Endothelial cell of umbilical vein (primary cell): Measurements from ENCODE around the gene GRK5. TPM values are rescaled to one million over a fixed set of nuclear protein-coding genes. Genes with fewer than 3 reads are reported as not detected.

Source experiments
- BruUV-seq: library from RNA; stranded (reverse); fragments of 400-500 nt; replicated peaks from 2 replicates; lab custom pipeline; 2021; lab: Mats Ljungman, UMichigan
- CTCF ChIA-PET: fragments of 300-600, 350-600 bp; sonication (Branson Sonifier 250); formaldehyde crosslinking; loops from one replicate; lab custom pipeline; 2021; ENCODE audit warnings: antibody characterized with exemption, inconsistent platforms; lab: Charles Lee
- POLR2A ChIA-PET: fragments of 300-600, 350-600 bp; sonication (Branson Sonifier 250); formaldehyde crosslinking; loops from one replicate; lab custom pipeline; 2021; ENCODE audit warnings: antibody characterized with exemption, inconsistent platforms; lab: Charles Lee
- DNase-seq: peaks from one replicate; pipeline ENCODE4 v3.0.0-alpha.2; 2011; ENCODE audit warnings: low read depth, low spot score
- FAIRE-seq: peaks from 2 replicates; lab custom pipeline; 2011; peaks lifted over from hg19 to GRCh38; lab: Jason Lieb, UNC
- H2AFZ ChIP-seq: 2 replicates; pipeline ENCODE4 v1.6.0; 2012; ENCODE audit warnings: low read depth, low read length, control low read depth, inconsistent platforms
- H3K27ac ChIP-seq: 2 replicates; pipeline ENCODE4 v1.5.1; 2011; ENCODE audit warnings: low read depth, mild to moderate bottlenecking, control low read depth, low read length, moderate library complexity; ENCODE audit not compliant: insufficient read depth
- H3K27me3 ChIP-seq, 2 experiments: 2 replicates each; pipeline versions ENCODE4 v1.6.0 to v1.6.1; 2011; ENCODE audit warnings: low read length in 2 of 2, mixed read lengths in 1 of 2; ENCODE audit not compliant: control insufficient read depth in 2 of 2, insufficient read depth in 2 of 2
- H3K36me3 ChIP-seq, 2 experiments: 2 replicates in 1 of 2; 3 replicates in 1 of 2; pipeline ENCODE4 v1.5.1; 2011; ENCODE audit warnings: low read length in 2 of 2, mild to moderate bottlenecking in 1 of 2, moderate library complexity in 1 of 2; ENCODE audit not compliant: control insufficient read depth in 2 of 2, insufficient read depth in 2 of 2; ENCODE audit errors: extremely low read depth in 1 of 2
- H3K4me1 ChIP-seq: 3 replicates; pipeline ENCODE4 v1.5.1; 2011; ENCODE audit warnings: mild to moderate bottlenecking, low read length; ENCODE audit not compliant: control insufficient read depth, insufficient read depth; ENCODE audit errors: extremely low read depth
- H3K4me2 ChIP-seq: 2 replicates; pipeline ENCODE4 v1.6.1; 2011; ENCODE audit warnings: low read length, control low read depth, mixed read lengths; ENCODE audit not compliant: insufficient read depth
- H3K4me3 ChIP-seq, 3 experiments: fragments of 200-600 bp in 1 of 3; sonication (generic), shearing (Covaris generic) in 1 of 3; replicated peaks in 1 of 3; 2 replicates each; pipeline ENCODE4 v1.5.1; 2011 to 2016; ENCODE audit warnings: control low read depth in 3 of 3, low read length in 3 of 3, mild to moderate bottlenecking in 2 of 3, inconsistent platforms in 1 of 3, low read depth in 1 of 3, moderate library complexity in 1 of 3; ENCODE audit not compliant: insufficient read depth in 1 of 3
- H3K79me2 ChIP-seq: 2 replicates; pipeline ENCODE4 v1.6.0; 2012; ENCODE audit warnings: low read length, inconsistent platforms; ENCODE audit not compliant: control insufficient read depth, insufficient read depth
- H3K9ac ChIP-seq: replicated peaks from 2 replicates; pipeline ENCODE3; 2011; ENCODE audit warnings: low read length, control low read depth; ENCODE audit not compliant: insufficient read depth; ENCODE audit errors: extremely low read depth
- H3K9me1 ChIP-seq: replicated peaks from 3 replicates; pipeline ENCODE4 v1.6.0; 2011; ENCODE audit warnings: mild to moderate bottlenecking, low read length; ENCODE audit not compliant: control insufficient read depth, insufficient read depth; ENCODE audit errors: extremely low read depth
- H3K9me3 ChIP-seq: replicated peaks from 2 replicates; pipeline ENCODE4 v1.5.1; 2012; ENCODE audit warnings: low read length, inconsistent platforms; ENCODE audit not compliant: control insufficient read depth, insufficient read depth
- H4K20me1 ChIP-seq: replicated peaks from 2 replicates; pipeline ENCODE3; 2011; ENCODE audit warnings: mild to moderate bottlenecking, low read length; ENCODE audit not compliant: control insufficient read depth, insufficient read depth; ENCODE audit errors: extremely low read depth
- EZH2 ChIP-seq: IDR thresholded peaks from 2 replicates; pipeline ENCODE4 v1.6.1; 2012; ENCODE audit warnings: borderline replicate concordance, low read depth, mild to moderate bottlenecking, moderate library complexity, low read length, inconsistent platforms; ENCODE audit not compliant: severe bottlenecking
- FOS ChIP-seq: IDR thresholded peaks from 2 replicates; pipeline ENCODE4 v1.6.1; 2011; ENCODE audit warnings: mild to moderate bottlenecking, low read length, moderate library complexity, borderline replicate concordance; ENCODE audit not compliant: insufficient read depth
- GATA2 ChIP-seq: IDR thresholded peaks from 2 replicates; pipeline ENCODE4 v1.7.0; 2011; ENCODE audit warnings: low read depth, mild to moderate bottlenecking, moderate library complexity, mixed read lengths, low read length; ENCODE audit not compliant: insufficient read length, insufficient read depth
- JUN ChIP-seq: IDR thresholded peaks from 2 replicates; pipeline ENCODE4 v1.6.1; 2011; ENCODE audit warnings: borderline replicate concordance, low read depth; ENCODE audit not compliant: insufficient read length, insufficient read depth
- MYC ChIP-seq: IDR thresholded peaks from one replicate; pipeline ENCODE4 v1.6.1; 2011; ENCODE audit warnings: mild to moderate bottlenecking, low read depth, low read length
- POLR2A ChIP-seq: IDR thresholded peaks from 2 replicates; pipeline ENCODE4 v1.6.1; 2012; ENCODE audit warnings: low read depth, mild to moderate bottlenecking, control low read depth, low read length
- POLR2AphosphoS5 ChIP-seq: IDR thresholded peaks from 2 replicates; pipeline ENCODE4 v1.6.1; 2012; ENCODE audit warnings: low read depth, mild to moderate bottlenecking, control low read depth, low read length, moderate library complexity; ENCODE audit not compliant: insufficient read depth
- dilution Hi-C: fragments of 300-500 bp; cut with MboI; formaldehyde crosslinking; loops from one replicate; pipeline ENCODE4 v1.15.0; 2019; ENCODE audit warnings: low sequenced_read_pairs; ENCODE audit not compliant: extremely low pct_ligation_motif_present
- intact Hi-C: fragments of 100-400 bp; cut with micrococcal nuclease; formaldehyde crosslinking; loops from one replicate; pipeline ENCODE4 v1.10.0; 2022
- polyA plus RNA-seq, 4 experiments: library from polyadenylated mRNA; depleted of rRNA in 3 of 4; stranded (reverse) in 3 of 4; unstranded in 1 of 4; fragments of >200 nt; gene quantifications; 2 replicates each; pipeline versions ENCODE4 v1.2.1 to v1.2.3, GENCODE V29; 2011 to 2012; ENCODE audit warnings: missing spikeins in 1 of 4
- total RNA-seq: library from RNA; stranded (reverse); gene quantifications from 2 replicates; pipeline ENCODE4 v1.2.3, GENCODE V29; 2021
- TF ChIP-seq, protein P1 (sequence below): IDR thresholded peaks from 2 replicates; pipeline ENCODE4 v1.6.1; 2011; ENCODE audit not compliant: insufficient read depth, insufficient read length
- TF ChIP-seq, protein P2 (sequence below), 2 donors: IDR thresholded peaks; 1 replicate in 1 of 2; 2 replicates in 1 of 2; pipeline ENCODE4 v1.5.1; 2011; ENCODE audit warnings: low read length in 2 of 2, mild to moderate bottlenecking in 2 of 2, moderate library complexity in 2 of 2, control low read depth in 1 of 2, inconsistent platforms in 1 of 2, low read depth in 1 of 2; ENCODE audit not compliant: insufficient read depth in 1 of 2; ENCODE audit errors: extremely low read depth in 1 of 2

The GRK5 gene
- total and polyA plus RNA-seq, 2 donors (not counting 3 experiments of a cell fraction or from before 2014, with no cell fraction given) = 13.1 to 29.5 TPM

DNA sequence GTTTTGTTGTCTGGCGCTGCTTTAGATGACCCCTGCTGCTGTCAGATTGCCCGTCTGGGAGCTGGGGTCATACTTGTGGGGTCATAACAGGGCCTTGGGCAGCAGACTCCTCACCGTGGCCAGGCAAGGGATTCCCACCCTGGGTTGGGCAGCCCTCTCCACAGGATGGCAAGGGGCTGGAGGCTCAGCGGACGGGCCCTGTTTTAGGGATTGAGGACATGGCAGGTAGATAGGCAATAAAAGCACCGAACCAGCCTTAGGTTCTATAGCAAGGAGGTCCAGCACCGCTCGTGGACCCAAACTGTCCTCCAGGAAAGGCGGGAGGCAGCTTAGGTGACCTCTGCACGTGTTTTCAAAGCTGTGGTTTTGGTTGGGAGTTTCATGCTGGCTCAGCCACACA is 60.0 kb downstream of the GRK5 start:
- no peaks in the 10 kb centered on the region for H3K79me2 ChIP-seq
- intact Hi-C loops (no loop called here), dilution Hi-C loops (no loop called here)
- no peak overlapping the region for H3K4me3 ChIP-seq
- DNase-seq = no peak
- peaks cover 41% of the 10 kb centered on the region for H3K4me1 ChIP-seq
- no peaks in the 10 kb centered on the region for H3K9me3 ChIP-seq
- H3K9me1 ChIP-seq = no peaks in the 10 kb centered on the region
- CTCF ChIA-PET = interaction anchor here (1.2 to 1.9 kb wide), 4 partner anchors 14 to 61 kb away, joined by 4 to 9 read pairs (median 6); partner anchors contain the start of gene GRK5
- no peaks in the 10 kb centered on the region for H4K20me1 ChIP-seq
- no peaks in the 10 kb centered on the region for H3K27me3 ChIP-seq
- POLR2A ChIA-PET = no interaction called here
- H2AFZ ChIP-seq = no peak overlapping the region
- FAIRE-seq = no peak
- TF ChIP-seq, protein P1, sequence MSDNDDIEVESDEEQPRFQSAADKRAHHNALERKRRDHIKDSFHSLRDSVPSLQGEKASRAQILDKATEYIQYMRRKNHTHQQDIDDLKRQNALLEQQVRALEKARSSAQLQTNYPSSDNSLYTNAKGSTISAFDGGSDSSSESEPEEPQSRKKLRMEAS = no peak
- no peak overlapping the region for H3K4me2 ChIP-seq
- H3K27ac ChIP-seq = no peak overlapping the region
- peaks cover 0 to 2% of the 10 kb centered on the region in 2 experiments for H3K36me3 ChIP-seq
- H3K9ac ChIP-seq = no peak overlapping the region
- no TSS peak for BruUV-seq

DNA sequence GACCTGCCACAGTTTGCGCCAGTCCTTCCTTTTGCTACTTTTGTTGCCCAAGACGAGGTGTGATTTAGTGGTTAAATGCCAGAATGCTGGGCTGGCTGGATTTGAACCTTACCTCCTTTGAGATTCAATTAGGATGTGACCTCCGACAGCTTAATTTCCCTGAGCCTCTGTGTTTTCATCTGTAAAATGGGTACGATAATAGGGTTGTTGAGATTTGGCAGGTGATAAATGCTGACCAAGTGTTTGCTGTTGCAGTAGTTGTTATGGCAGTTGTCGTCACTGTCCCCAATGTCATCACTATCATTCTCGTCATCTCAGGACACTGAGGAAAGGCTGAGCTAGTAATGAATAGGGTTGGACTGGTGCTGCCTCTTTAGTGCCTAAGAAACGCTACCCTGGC is 61.1 kb downstream of the GRK5 start:
- DNase-seq = no peak
- Histone ChIP-seq H3K4me1 (peaks cover 41% of the 10 kb centered on the region), H3K27ac (peak overlapping the region; percentile 62), H3K4me3 (no peak overlapping the region), H3K9me3 (no peaks in the 10 kb centered on the region), H2AFZ (no peak overlapping the region), H3K9me1 (no peaks in the 10 kb centered on the region), H3K36me3 (peaks cover 0 to 2% of the 10 kb centered on the region in 2 experiments), H3K79me2 (no peaks in the 10 kb centered on the region), H3K4me2 (no peak overlapping the region), H3K9ac (peak overlapping the region; percentile 17), H4K20me1 (no peaks in the 10 kb centered on the region), H3K27me3 (no peaks in the 10 kb centered on the region)
- TF ChIP-seq, protein P1 = no peak
- TF ChIP-seq MYC = no peak
- TF ChIP-seq, protein P2, sequence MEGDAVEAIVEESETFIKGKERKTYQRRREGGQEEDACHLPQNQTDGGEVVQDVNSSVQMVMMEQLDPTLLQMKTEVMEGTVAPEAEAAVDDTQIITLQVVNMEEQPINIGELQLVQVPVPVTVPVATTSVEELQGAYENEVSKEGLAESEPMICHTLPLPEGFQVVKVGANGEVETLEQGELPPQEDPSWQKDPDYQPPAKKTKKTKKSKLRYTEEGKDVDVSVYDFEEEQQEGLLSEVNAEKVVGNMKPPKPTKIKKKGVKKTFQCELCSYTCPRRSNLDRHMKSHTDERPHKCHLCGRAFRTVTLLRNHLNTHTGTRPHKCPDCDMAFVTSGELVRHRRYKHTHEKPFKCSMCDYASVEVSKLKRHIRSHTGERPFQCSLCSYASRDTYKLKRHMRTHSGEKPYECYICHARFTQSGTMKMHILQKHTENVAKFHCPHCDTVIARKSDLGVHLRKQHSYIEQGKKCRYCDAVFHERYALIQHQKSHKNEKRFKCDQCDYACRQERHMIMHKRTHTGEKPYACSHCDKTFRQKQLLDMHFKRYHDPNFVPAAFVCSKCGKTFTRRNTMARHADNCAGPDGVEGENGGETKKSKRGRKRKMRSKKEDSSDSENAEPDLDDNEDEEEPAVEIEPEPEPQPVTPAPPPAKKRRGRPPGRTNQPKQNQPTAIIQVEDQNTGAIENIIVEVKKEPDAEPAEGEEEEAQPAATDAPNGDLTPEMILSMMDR (IDR thresholded peaks at IDR 0.05; ENCODE audit: extremely low read depth in 1 of 2, insufficient read depth in 1 of 2, low read depth in 1 of 2, low read length in 2 of 2) = no peak
- no peak for TF ChIP-seq POLR2AphosphoS5
- no peak for TF ChIP-seq JUN
- TF ChIP-seq FOS = no peak
- TF ChIP-seq POLR2A = no peak
- no peak for TF ChIP-seq EZH2
- TF ChIP-seq GATA2 = no peak
- CTCF ChIA-PET = interaction anchor here (0.6 to 1.9 kb wide), 5 partner anchors 15 to 101 kb away, joined by 3 to 9 read pairs (median 4); no protein-coding TSS in a partner anchor
- BruUV-seq = no TSS peak
- intact Hi-C loops (no loop called here), dilution Hi-C loops (no loop called here)
- POLR2A ChIA-PET = no interaction called here
- FAIRE-seq = no peak
